HEK293T (cell line): ENCODE data around the gene ALKBH4.
"Not testable (repeated sequence)": the region's sequence is repeated elsewhere in the genome, so short reads cannot be mapped to it uniquely, and the experiment has no call there.

ENCODE experiments used
- ARNT ChIP-seq: fragments of 450-650 bp; IDR thresholded peaks from 2 replicates; pipeline ENCODE4 v1.6.1; 2017; ENCODE audit warnings: mild to moderate bottlenecking
- BHLHE40 ChIP-seq: fragments of 450-650 bp; IDR thresholded peaks from 2 replicates; pipeline ENCODE4 v1.6.1; 2016; ENCODE audit warnings: mild to moderate bottlenecking, moderate library complexity, borderline replicate concordance
- CTBP1 ChIP-seq: fragments of 450-650 bp; IDR thresholded peaks from 2 replicates; pipeline ENCODE4 v1.6.1; 2016; ENCODE audit warnings: borderline replicate concordance
- ELF4 ChIP-seq: fragments of 450-650 bp; IDR thresholded peaks from 2 replicates; pipeline ENCODE4 v1.6.1; 2017; ENCODE audit warnings: antibody characterized with exemption
- FOXK2 ChIP-seq: fragments of 450-650 bp; IDR thresholded peaks from 2 replicates; pipeline ENCODE4 v1.6.1; 2016; ENCODE audit warnings: mild to moderate bottlenecking
- FOXM1 ChIP-seq: fragments of 450-650 bp; IDR thresholded peaks from 2 replicates; pipeline ENCODE4 v1.6.1; 2017; ENCODE audit warnings: mild to moderate bottlenecking, borderline replicate concordance
- HDGF ChIP-seq: fragments of 450-650 bp; IDR thresholded peaks from 2 replicates; pipeline ENCODE4 v1.6.1; 2017; ENCODE audit warnings: antibody characterized with exemption, borderline replicate concordance
- L3MBTL2 ChIP-seq: fragments of 450-650 bp; conservative IDR thresholded peaks from 2 replicates; pipeline ENCODE4 v1.6.1; 2016; ENCODE audit warnings: mild to moderate bottlenecking
- NFRKB ChIP-seq: fragments of 450-650 bp; IDR thresholded peaks from 2 replicates; pipeline ENCODE4 v1.6.1; 2016; ENCODE audit warnings: mild to moderate bottlenecking, moderate library complexity
- SP1 ChIP-seq: fragments of 450-650 bp; IDR thresholded peaks from 2 replicates; pipeline ENCODE4 v1.6.1; 2017
- SUZ12 ChIP-seq: fragments of 450-650 bp; IDR thresholded peaks from 2 replicates; pipeline ENCODE4 v1.6.1; 2016; ENCODE audit warnings: mild to moderate bottlenecking

DNA sequence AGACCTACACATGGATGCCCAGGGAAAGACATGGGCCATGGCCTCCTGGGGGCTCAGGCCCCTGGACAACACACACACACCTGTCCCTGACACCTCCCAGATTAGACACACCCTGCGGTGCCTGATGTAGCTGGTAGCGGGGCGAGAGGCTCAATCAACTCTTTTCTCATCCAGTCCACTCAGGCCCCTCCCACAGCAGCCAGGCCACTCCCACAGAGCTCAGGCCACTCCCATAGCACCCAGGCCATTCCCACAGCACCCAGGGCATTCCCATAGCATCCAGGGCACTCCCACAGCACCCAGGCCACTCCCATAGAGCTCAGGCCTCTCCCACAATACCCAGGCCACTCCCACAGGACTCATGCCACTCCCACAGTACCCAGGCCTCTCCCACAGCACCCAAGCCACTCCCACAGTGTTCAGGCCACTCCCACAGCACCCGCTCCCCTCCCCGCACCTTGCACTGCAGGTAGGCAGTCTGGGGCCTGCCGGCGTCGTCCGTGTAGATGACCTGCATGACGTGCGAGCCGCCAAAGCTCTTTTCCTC, 25.9 kb upstream of the ALKBH4 start:
- TF ChIP-seq SP1, FOXK2, L3MBTL2, BHLHE40, ARNT, ELF4, HDGF, NFRKB, CTBP1, FOXM1, SUZ12: not testable (repeated sequence)
